Adipose tissue (tissue), 3 donors: ENCODE data around the gene FYCO1. TPM values are rescaled to one million over a fixed set of nuclear protein-coding genes. Genes with fewer than 3 reads are reported as not detected.

Experiments used
- H3K27ac ChIP-seq: one replicate; pipeline ENCODE4 v1.5.1; 2013; ENCODE audit warnings: low read depth, low read length
- WGBS, 3 donors: extraction: QIAGEN DNeasy Blood & Tissue Kit; methylation state at CpG; one replicate each; pipeline ENCODE4 v1.1.7; 2013; 5-methylcytosine and 5-hydroxymethylcytosine counted together
- polyA plus RNA-seq, 3 donors: library from polyadenylated mRNA; stranded (reverse); fragments of 200-250 nt; gene quantifications; one replicate each; pipeline ENCODE4 v1.2.3, GENCODE V29; 2013
- donor health status: healthy with polysubstance abuse.
- donor health status: Bipolar disorder and iron deficiency.
- donor health status: healthy.

The FYCO1 gene
- polyA plus RNA-seq, 3 donors = 7.0 to 17.4 (median 14.3) TPM

DNA sequence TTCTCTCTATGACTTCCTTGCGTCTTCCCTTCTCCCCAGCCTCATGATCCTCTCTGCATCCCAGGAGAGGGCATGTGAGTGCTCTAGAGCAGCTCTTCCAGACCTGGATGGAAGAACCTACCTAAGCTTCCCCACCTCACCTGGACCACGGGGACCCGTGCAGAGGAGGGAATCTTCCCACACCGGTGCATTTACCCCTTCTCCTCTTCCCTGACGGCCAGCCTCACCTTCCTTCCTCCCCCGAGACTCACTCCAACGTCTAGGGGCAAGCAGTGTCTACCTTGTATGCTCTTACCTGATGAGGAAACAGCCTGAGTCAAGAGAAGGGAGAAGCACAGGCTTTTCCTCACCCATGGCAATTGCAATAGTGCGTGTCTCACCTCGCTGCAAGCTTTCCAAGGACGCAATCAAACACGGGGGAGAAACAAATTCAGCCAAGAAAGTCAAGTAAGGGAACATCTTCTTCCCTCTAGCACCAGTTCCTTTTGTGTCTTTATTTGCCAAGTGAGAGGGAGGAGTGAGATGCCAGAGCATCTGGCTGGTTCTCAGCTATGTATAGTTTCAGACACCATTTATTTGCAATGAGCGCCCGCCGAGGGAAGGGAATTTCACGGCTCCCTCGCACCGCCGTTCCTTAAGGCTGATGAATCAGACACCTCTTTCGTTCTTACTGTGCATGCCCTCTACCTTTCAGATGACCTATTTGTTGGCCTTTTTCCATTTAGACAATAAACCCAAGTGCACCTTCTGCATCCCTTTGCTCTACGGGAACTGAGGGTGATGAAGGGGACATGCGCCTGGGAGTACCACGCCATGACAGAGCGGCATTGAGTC, 111.0 kb downstream of the FYCO1 start:
- no peak overlapping the region for H3K27ac ChIP-seq
- WGBS, 3 donors = 49 to 82% (median 80%) methylated on average over 23 of the region's 23 CpGs

DNA sequence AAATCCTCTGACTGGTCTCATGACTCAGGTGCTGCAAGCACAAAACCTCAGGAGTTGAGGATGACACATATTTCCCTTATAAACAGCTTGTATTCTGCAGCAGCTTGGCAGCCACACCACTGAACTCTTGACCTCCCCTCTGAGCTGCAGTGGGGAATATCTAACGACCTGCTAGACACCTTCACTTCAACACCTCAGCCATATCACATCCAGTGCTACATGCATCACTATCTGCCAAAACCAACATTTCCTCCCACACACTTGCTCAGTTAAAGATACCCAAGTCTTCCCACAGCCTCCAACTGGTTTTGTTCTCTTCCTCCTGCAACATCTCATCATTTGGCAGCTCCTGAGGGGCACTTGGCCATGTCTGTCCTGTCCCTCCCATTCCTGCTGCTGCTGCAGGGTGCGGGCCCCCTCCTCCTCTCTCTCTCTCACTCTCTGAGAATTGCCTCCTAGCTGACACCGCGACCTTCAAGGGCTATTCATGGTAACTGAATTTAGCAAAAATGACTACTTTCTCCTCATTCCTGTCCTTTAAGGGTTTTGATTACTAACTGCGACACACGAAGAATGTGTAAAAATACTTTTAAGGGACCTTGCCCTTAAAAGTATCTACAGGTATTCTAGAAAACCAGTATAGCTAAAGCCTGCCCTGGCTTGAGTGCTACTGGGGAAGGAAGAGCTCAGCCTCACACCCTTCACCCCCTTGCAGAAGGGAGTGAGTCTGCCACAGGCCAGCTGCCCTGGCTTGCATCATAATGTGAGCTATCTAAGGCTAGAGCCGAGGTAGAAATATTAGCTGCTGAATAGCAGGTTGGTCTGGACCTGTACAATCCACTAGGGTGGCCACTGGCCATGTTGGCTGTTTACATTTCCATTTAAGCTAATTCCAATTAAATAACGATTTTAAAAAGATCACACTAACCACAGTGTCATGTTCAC, 114.3 kb downstream of the FYCO1 start:
- 60 to 66% (median 62%) methylated on average over 8 of the region's 8 CpGs for WGBS, 3 donors
- H3K27ac ChIP-seq = no peak overlapping the region

- no peak overlapping the region for H3K27ac ChIP-seq
- 77 to 86% (median 81%) methylated on average over 3 of the region's 3 CpGs for WGBS, 3 donors
These were observed 114.9 kb downstream of the FYCO1 start for GRCh38 chr3:45880725-45881077.

DNA sequence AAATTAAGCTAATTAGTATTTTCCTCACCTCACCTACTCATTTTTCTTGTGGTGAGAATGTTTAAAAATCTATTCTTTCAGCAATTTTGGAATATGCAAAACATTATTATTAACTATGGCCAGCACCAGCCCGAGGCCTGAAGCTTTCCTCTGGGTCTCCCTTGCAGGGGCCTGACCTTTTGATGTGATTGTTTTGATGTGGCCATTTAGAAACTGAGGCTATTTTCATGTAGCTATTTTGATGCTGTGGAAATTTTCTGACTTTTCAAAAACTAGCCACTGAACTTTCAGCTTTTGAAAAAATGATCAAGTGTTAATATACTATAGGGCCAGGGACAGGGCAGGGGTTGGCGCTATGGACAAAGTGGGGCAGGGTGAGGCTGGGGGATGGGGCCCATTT, 117.5 kb downstream of the FYCO1 start:
- H3K27ac ChIP-seq = no peak overlapping the region
- WGBS, 3 donors = 89 to 95% (median 90%) methylated on average over 2 of the region's 2 CpGs

GRCh38 chr3:45874677-45875346, 120.8 kb downstream of the FYCO1 start:
- WGBS, 3 donors = 74 to 77% (median 75%) methylated on average over 5 of the region's 5 CpGs
- no peak overlapping the region for H3K27ac ChIP-seq

- H3K27ac ChIP-seq = no peak overlapping the region
- WGBS, 3 donors = 87 to 90% (median 89%) methylated on average over 4 of the region's 4 CpGs
These were observed 122.0 kb downstream of the FYCO1 start for GRCh38 chr3:45873638-45874037.

DNA sequence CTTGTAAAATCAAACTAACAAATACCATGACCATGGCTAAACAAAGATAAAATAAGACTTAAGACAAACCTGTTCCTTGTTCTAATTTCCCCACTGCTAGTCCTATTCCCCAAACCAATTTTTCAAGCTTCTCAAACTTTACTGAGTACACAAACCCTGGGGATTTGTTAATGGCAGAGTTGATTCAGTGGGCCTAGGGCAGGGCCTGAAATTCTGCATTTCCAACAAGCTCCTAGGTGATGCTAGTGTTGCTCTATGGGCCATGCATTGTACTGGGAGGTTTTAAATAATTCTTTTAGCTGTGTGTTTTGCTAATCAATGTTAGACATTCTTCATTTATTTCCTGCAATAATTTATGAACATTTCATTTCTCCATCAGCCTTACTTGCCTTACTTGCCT, 122.6 kb downstream of the FYCO1 start:
- H3K27ac ChIP-seq = no peak overlapping the region

- whole genome bisulfite sequencing, 3 donors = 73 to 79% (median 77%) methylated on average over 2 of the region's 2 CpGs
- H3K27ac ChIP-seq = no peak overlapping the region
These were observed 123.1 kb downstream of the FYCO1 start for GRCh38 chr3:45872569-45872968.

DNA sequence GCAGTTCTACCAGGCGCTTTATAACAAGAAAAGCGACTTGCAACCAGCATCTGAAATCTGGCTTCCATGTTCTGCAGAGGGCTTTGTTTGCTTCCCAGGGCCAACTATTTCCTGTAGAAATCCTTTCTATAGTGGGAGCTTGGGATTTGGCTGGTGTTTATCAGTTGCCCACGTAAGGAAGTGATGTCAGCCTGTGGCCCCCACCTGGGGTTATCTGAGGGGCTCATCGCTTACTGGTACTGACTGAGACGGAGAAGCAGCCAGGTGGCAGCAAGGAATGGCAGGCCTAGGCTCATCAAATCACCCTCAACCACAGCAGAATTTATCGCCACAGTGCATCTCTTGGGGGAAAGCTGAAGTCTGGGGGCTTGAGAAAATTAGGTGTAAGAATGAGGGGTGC, 123.8 kb downstream of the FYCO1 start:
- 76 to 80% (median 77%) methylated on average over 6 of the region's 6 CpGs for WGBS, 3 donors
- H3K27ac ChIP-seq = no peak overlapping the region

- no peak overlapping the region for H3K27ac ChIP-seq
- WGBS, 3 donors = 59 to 78% (median 67%) methylated on average over 4 of the region's 4 CpGs
These were observed 125.5 kb downstream of the FYCO1 start for GRCh38 chr3:45870099-45870498.

DNA sequence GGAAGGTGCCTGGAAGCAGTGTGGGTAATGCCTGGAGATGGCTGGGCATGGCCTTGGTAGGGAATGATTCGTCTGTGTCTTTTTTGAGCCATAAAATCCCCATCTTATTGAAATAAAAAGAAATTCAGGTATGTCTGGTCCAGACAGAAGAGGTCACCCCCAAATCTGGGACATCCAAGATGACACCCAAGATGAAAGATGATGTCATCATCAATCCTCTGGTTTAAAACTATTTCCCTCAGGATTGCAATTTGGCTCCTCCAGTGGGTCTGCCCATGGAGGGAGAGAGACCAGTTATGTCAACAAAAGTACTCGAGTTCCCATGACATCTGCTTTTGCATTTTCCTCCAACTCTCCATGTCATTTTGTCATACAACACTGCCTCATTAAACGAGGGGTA, 126.0 kb downstream of the FYCO1 start:
- 57 to 66% (median 63%) methylated on average over 3 of the region's 3 CpGs for WGBS, 3 donors
- no peak overlapping the region for H3K27ac ChIP-seq

- WGBS, 3 donors = 58 to 76% (median 72%) methylated on average over 2 of the region's 2 CpGs
- H3K27ac ChIP-seq = no peak overlapping the region
These were observed 127.0 kb downstream of the FYCO1 start for GRCh38 chr3:45868650-45869049.

DNA sequence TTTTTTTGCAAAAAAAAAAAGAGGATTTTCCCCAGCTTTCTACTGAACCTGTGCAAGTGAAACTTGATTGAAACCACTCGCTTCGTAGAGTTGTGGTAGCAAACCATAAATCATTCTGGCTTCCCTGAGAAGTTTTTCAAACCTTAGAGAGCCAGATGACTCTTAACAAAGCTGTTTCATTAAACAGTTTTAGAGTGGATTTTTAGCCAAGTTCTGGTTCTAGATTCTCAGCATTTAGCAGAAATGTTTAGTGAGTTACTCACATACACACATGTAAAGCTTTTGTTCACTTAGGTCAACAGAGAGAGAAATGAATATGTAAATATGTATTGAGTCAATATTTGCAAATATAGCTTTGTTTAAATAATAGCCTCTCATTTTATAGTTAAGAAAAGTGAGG, 127.4 kb downstream of the FYCO1 start:
- 44 to 66% (median 60%) methylated on average over 2 of the region's 2 CpGs for WGBS, 3 donors
- H3K27ac ChIP-seq = no peak overlapping the region

Other genes with a start within 250 kb of the FYCO1 start
- under 1 TPM in 2 of 3 donors, not detected in 1; 0.01 to 0.51 TPM for gene SLC6A20, start 199.3 kb downstream of the FYCO1 start, polyA plus RNA-seq
- 10 to 100 TPM in 1 of 3 donors, 1 to 10 TPM in 2; 5.8 to 10.2 (median 6.9) TPM for gene LZTFL1, start 153.7 kb downstream of the FYCO1 start, polyA plus RNA-seq
- gene CCR9, start 109.3 kb downstream of the FYCO1 start, polyA plus RNA-seq = under 1 TPM in 2 of 3 donors, not detected in 1; 0.05 to 0.06 TPM
- 1 to 10 TPM in 1 of 3 donors, under 1 TPM in 2; 0.22 to 1.1 (median 0.22) TPM for gene CXCR6, start 52.4 kb downstream of the FYCO1 start, polyA plus RNA-seq
- gene XCR1, start 31.7 kb upstream of the FYCO1 start, polyA plus RNA-seq = under 1 TPM in 2 of 3 donors, not detected in 1; 0.01 to 0.06 TPM
- 10 to 100 TPM in 1 of 3 donors, 1 to 10 TPM in 2; 1.3 to 15.5 (median 5.5) TPM for gene CCR1, start 212.5 kb upstream of the FYCO1 start, polyA plus RNA-seq
- gene CCR3, start 246.6 kb upstream of the FYCO1 start, polyA plus RNA-seq = under 1 TPM in 1 of 3 donors, not detected in 2; 0.04 TPM